ENCODE measurements around the gene RNF112. TPM values are rescaled to one million over a fixed set of nuclear protein-coding genes. Genes with fewer than 3 reads are reported as not detected.

RNF112 gene
- total RNA-seq, 1 donor from 2014 or later, result 0.26 TPM

DNA sequence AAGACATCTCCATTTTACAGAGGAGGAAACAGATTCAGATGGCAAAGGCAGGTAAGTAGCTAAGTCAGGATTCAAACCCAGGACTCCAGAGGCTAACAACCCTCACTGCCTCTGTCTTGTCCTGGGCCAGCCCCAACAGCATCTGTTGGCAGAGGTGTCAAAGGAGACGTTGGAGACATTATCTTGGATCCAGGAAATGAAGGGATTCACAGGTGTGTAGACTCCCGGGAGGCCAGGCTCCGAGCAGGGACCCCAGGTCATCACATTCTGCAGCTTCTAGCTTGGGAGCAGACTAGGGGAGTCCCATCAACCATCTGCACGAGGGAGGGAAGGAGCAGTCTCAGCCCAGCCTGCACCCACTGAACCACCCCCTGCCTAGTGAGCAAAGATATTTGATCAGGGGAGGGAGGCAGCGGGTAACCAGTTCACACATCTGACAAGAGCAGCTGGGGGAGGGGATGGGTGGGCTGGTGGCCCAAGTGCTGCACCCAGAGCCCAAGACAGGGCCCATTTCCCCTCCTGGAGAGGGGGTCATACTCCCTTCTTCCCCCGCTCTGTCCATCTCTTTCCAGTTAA lies 47.5 kb upstream of the RNF112 start:
- no peak for DNase-seq (ENCODE audit: low read depth)
- TF ChIP-seq, protein P1, sequence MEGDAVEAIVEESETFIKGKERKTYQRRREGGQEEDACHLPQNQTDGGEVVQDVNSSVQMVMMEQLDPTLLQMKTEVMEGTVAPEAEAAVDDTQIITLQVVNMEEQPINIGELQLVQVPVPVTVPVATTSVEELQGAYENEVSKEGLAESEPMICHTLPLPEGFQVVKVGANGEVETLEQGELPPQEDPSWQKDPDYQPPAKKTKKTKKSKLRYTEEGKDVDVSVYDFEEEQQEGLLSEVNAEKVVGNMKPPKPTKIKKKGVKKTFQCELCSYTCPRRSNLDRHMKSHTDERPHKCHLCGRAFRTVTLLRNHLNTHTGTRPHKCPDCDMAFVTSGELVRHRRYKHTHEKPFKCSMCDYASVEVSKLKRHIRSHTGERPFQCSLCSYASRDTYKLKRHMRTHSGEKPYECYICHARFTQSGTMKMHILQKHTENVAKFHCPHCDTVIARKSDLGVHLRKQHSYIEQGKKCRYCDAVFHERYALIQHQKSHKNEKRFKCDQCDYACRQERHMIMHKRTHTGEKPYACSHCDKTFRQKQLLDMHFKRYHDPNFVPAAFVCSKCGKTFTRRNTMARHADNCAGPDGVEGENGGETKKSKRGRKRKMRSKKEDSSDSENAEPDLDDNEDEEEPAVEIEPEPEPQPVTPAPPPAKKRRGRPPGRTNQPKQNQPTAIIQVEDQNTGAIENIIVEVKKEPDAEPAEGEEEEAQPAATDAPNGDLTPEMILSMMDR (IDR thresholded peaks at IDR 0.05; ENCODE audit: insufficient read depth, low read length, severe bottlenecking), result no peak
- Histone ChIP-seq H3K4me3 (ENCODE audit: low read depth, low read length) (no peak overlapping the region), H3K27me3 (ENCODE audit: control insufficient read depth, insufficient read depth, low read length) (no peaks in the 10 kb centered on the region), H3K36me3 (ENCODE audit: control insufficient read depth, insufficient read depth, low read length) (peaks cover 2% of the 10 kb centered on the region)
- no peak for FAIRE-seq

DNA sequence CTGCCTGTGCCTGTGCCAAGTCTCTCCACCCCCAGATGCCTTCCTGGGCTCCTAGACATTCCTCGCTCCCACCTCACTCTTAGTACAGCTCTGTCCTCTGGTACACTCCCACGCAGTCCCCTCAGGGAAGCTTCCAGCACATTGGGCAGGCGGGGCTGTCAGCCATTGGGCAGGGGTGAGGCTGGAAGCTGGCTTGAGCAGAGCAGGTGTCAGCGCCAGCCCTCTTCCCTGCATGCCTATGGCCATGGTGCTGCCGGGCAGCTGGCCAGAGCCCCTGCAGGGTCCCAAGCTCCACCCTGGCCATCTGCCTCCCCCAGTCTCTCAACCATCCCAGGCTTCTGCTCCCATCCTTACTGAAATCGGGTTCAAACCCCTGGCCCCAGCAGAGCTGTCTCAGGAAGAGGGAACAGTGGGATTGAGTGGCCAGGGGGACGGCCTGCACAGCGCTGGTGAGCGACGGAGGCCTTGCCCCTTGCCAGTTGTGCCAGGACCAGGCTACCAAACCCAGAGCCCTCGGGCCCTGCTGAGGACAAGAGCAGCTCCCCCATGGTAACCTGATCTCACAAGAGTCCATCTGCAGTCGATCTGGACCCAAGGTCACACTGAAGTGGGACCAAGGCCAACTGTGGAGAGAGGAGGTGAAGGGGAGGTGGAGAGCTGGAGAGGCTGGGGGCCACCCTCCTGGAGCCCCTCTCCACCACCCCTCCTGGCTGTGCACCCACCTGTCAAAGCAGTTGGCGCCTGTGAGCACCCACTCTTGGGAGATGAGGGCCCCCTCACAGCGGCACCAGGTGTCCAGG lies 46.1 kb upstream of the RNF112 start:
- no peak for DNase-seq (ENCODE audit: low read depth)
- H3K4me3 ChIP-seq (ENCODE audit: low read depth, low read length), result no peak overlapping the region
- no peak for FAIRE-seq

DNA sequence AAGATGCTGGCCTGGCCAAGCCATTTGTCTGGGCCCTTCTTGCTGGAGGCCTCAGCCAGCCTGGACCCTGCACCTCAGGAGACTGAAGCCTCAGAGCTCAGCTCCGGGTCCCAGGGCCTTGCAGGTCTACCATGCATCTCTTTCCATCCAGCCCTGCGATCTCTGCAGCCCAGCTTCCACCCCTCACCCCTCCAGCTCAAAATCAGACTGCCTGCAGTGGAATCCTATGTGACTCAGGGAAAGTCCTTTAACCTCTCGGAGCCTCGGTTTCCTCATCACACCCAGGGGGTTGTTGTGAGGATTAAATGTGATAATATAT lies 45.6 kb upstream of the RNF112 start:
- no peak overlapping the region for H3K4me3 ChIP-seq (ENCODE audit: low read depth, low read length)
- no peaks in the 10 kb centered on the region for H3K36me3 ChIP-seq (ENCODE audit: control insufficient read depth, insufficient read depth, low read length)
- DNase-seq (ENCODE audit: low read depth), result no peak
- TF ChIP-seq, protein P1 (IDR thresholded peaks at IDR 0.05; ENCODE audit: insufficient read depth, low read length, severe bottlenecking), result no peak
- H3K27me3 ChIP-seq (ENCODE audit: control insufficient read depth, insufficient read depth, low read length), result no peaks in the 10 kb centered on the region
- FAIRE-seq, result no peak

More for the DNA sequence above, 46.1 kb upstream of the RNF112 start:
- no peaks in the 10 kb centered on the region for H3K36me3 ChIP-seq (ENCODE audit: control insufficient read depth, insufficient read depth, low read length)
- TF ChIP-seq, protein P1 (IDR thresholded peaks at IDR 0.05; ENCODE audit: insufficient read depth, low read length, severe bottlenecking), result no peak
- no peaks in the 10 kb centered on the region for H3K27me3 ChIP-seq (ENCODE audit: control insufficient read depth, insufficient read depth, low read length)

DNA sequence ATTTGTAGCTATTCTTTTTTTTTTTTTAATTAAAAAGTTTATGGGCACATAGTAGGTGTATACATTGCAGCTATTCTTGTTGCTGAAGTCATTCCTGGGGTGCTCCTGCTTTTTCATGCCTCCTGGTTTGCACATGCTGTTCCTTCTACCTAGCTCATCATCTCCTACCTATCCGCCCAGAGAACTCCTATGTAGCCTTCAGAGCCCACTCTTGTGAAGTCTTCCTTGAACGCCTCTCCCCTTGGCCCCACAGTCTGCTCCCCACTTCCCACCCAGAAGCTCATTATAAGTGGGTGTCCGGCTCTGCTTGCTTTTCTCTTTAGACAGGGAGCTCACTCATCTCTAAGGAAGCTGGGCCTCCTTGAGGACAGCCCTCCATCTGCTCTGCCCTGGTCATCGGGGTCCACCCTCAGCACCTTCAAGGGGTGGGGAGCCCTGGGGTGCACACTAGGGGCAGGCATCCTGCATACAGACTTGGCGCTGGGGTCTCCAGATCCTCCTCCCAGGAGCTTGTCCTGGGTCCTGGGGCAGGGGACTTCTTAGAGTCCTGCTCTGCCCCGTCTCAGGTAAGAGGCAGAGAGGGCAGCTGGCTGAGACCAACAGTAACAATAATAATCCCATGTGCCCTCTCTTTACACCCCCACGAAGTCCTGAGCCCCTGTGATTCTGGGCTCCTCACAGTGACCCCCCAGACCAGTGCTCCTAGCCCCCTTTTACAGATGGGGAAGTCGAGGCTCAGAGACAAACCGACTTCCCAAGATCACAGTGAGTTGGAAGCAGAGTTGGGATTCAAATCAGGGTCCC lies 45.0 kb upstream of the RNF112 start:
- no peak for DNase-seq (ENCODE audit: low read depth)
- TF ChIP-seq, protein P1 (IDR thresholded peaks at IDR 0.05; ENCODE audit: insufficient read depth, low read length, severe bottlenecking), result no peak
- Histone ChIP-seq H3K4me3 (ENCODE audit: low read depth, low read length) (no peak overlapping the region), H3K36me3 (ENCODE audit: control insufficient read depth, insufficient read depth, low read length) (no peaks in the 10 kb centered on the region), H3K27me3 (ENCODE audit: control insufficient read depth, insufficient read depth, low read length) (no peaks in the 10 kb centered on the region)
- no peak for FAIRE-seq

DNA sequence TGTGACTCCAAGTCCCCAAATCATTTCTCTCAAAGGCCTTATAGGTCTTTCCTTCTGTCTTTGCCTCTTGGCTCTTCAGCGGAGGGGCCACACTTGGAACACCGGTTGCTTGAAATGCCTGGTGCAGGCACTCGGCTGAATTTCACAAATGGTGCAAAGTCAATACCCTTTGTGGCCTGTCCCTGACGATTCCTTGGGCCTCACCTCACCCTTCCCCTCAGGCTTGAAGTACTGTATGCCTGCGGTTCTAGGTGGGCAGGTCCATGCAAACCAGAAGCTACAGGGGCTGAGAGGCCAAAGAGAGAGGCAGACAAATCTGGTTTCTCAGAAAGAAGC lies 44.4 kb upstream of the RNF112 start:
- Histone ChIP-seq H3K27me3 (ENCODE audit: control insufficient read depth, insufficient read depth, low read length) (no peaks in the 10 kb centered on the region), H3K4me3 (ENCODE audit: low read depth, low read length) (no peak overlapping the region), H3K36me3 (ENCODE audit: control insufficient read depth, insufficient read depth, low read length) (no peaks in the 10 kb centered on the region)
- TF ChIP-seq, protein P1 (IDR thresholded peaks at IDR 0.05; ENCODE audit: insufficient read depth, low read length, severe bottlenecking), result no peak
- no peak for DNase-seq (ENCODE audit: low read depth)
- no peak for FAIRE-seq

All from bronchial epithelial cell (primary cell).